ENCODE measurements around the gene AMT. TPM values are rescaled to one million over a fixed set of nuclear protein-coding genes. Genes with fewer than 3 reads are reported as not detected.

The AMT gene
- total and polyA plus RNA-seq, 4 donors, result 3.8 to 12.4 (median 8.8) TPM

DNA sequence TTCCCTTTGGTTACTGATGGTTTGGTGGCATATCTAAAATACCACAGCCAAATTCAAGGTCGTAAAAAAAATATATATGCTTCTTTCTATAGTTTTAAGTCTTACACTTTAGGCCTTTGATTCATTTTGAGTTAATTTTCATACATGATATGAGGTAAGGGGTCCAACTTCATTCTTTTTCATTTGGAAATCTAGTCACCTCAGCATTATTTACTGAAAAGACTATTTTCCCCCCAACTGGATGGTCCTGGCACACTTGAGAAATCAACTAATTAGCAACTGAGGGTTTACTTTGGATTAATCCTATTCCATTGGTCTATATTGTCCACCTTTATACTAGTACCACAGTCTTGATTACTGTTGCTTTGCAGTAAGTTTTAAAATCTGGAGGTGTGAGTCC, 36.7 kb downstream of the AMT start:
- H3K27me3 ChIP-seq (ENCODE audit: control insufficient read depth in 3 of 3, insufficient read depth in 3 of 3, low read length in 2 of 3), result no peaks in the 10 kb centered on the region
- no peak for ATAC-seq (ENCODE audit: insufficient read depth, low FRiP score)
- peaks cover 0 to 6% (median 1%) of the 10 kb centered on the region in 4 donors for H3K36me3 ChIP-seq (ENCODE audit: control insufficient read depth in 4 of 4, insufficient read depth in 4 of 4, low read length in 4 of 4)
- no peak overlapping the region for H3K9ac ChIP-seq (ENCODE audit: insufficient read depth in 1 of 2, low read length in 2 of 2)
- peaks cover 0 to 10% (median 3%) of the 10 kb centered on the region in 5 donors for H3K4me1 ChIP-seq (ENCODE audit: control insufficient read depth in 5 of 5, insufficient read depth in 5 of 5, low read length in 5 of 5)
- no peaks in the 10 kb centered on the region for H3K9me3 ChIP-seq (ENCODE audit: control insufficient read depth in 4 of 4, insufficient read depth in 3 of 4, low read length in 3 of 4)
- no peak overlapping the region for H3K4me3 ChIP-seq
- 94 to 98% methylated on average over 1 of the region's 1 CpG for WGBS, 2 donors
- TF ChIP-seq, protein P1, sequence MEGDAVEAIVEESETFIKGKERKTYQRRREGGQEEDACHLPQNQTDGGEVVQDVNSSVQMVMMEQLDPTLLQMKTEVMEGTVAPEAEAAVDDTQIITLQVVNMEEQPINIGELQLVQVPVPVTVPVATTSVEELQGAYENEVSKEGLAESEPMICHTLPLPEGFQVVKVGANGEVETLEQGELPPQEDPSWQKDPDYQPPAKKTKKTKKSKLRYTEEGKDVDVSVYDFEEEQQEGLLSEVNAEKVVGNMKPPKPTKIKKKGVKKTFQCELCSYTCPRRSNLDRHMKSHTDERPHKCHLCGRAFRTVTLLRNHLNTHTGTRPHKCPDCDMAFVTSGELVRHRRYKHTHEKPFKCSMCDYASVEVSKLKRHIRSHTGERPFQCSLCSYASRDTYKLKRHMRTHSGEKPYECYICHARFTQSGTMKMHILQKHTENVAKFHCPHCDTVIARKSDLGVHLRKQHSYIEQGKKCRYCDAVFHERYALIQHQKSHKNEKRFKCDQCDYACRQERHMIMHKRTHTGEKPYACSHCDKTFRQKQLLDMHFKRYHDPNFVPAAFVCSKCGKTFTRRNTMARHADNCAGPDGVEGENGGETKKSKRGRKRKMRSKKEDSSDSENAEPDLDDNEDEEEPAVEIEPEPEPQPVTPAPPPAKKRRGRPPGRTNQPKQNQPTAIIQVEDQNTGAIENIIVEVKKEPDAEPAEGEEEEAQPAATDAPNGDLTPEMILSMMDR (IDR thresholded peaks at IDR 0.05; ENCODE audit: control extremely low read depth, extremely low read depth), result no peak
- no peak for DNase-seq
- H3K27ac ChIP-seq (ENCODE audit: low read depth in 1 of 2, low read length in 1 of 2), result no peak overlapping the region

DNA sequence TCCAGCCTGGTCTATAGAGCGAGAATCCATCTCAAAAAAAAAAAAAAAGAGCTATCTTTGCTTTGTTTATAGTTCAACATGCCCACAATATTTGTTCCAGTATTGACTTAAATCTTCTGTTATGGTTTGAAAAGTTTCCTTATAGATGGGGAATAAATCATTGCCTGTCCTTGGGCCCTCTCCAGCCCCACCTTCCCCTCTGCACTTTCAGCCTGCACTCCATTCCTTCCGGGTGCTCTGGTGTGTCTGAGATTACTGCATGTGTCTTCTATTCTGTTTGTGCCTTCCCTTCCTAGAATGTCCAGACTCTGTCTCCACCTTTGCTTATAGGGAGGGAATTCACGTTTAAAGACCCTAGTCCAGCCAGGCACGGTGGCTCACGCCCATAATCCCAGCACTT, 38.9 kb downstream of the AMT start:
- H3K27ac ChIP-seq (ENCODE audit: low read depth in 1 of 2, low read length in 1 of 2), result no peak overlapping the region
- H3K9ac ChIP-seq (ENCODE audit: insufficient read depth in 1 of 2, low read length in 2 of 2), result no peak overlapping the region
- TF ChIP-seq, protein P1 (IDR thresholded peaks at IDR 0.05; ENCODE audit: control extremely low read depth, extremely low read depth), result no peak
- no peaks in the 10 kb centered on the region for H3K27me3 ChIP-seq (ENCODE audit: control insufficient read depth in 3 of 3, insufficient read depth in 3 of 3, low read length in 2 of 3)
- no peak for DNase-seq
- H3K4me3 ChIP-seq, result no peak overlapping the region
- no peaks in the 10 kb centered on the region for H3K9me3 ChIP-seq (ENCODE audit: control insufficient read depth in 4 of 4, insufficient read depth in 3 of 4, low read length in 3 of 4)
- peaks cover 0 to 3% (median under 1%) of the 10 kb centered on the region in 4 donors for H3K36me3 ChIP-seq (ENCODE audit: control insufficient read depth in 4 of 4, insufficient read depth in 4 of 4, low read length in 4 of 4)
- 64 to 86% methylated on average over 5 of the region's 5 CpGs for WGBS, 2 donors
- no peak for ATAC-seq (ENCODE audit: insufficient read depth, low FRiP score)
- H3K4me1 ChIP-seq (ENCODE audit: control insufficient read depth in 5 of 5, insufficient read depth in 5 of 5, low read length in 5 of 5), result peaks cover 0 to 10% (median 3%) of the 10 kb centered on the region in 5 donors

DNA sequence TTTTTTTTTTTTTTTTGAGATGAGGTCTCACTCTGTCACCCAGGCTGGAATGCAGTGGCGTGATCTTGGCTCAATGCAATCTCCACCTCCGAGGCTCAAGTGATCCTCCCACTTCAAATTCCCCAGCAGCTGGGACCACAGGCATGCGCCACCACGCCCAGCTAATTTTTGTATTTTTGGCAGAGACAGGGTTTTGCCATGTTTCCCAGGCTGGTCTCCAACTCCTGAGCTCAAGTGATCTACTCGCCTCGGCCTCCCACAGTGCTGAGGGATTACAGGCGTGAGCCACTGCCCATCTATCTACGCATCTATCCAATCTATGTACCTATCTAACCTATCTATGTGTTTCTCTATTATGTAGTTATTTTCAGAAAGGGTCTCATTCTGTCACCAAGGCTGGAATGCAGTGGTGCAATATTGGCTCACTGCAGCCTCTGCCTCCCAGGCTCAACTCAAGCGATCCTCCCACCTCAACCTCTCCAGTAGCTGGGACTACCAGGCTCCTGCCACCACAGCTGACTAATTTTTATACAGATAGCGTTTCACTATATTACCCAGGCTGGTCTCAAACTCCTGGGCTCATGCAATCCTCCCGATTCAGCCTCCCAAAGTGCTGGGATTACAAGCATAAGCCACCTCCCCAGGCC, 43.9 kb downstream of the AMT start:
- TF ChIP-seq, protein P1 (IDR thresholded peaks at IDR 0.05; ENCODE audit: control extremely low read depth, extremely low read depth), result no peak
- Histone ChIP-seq H3K27me3 (ENCODE audit: control insufficient read depth in 3 of 3, insufficient read depth in 3 of 3, low read length in 2 of 3) (no peaks in the 10 kb centered on the region), H3K36me3 (ENCODE audit: control insufficient read depth in 4 of 4, insufficient read depth in 4 of 4, low read length in 4 of 4) (peaks cover 9 to 13% (median 11%) of the 10 kb centered on the region in 4 donors), H3K9me3 (ENCODE audit: control insufficient read depth in 4 of 4, insufficient read depth in 3 of 4, low read length in 3 of 4) (no peaks in the 10 kb centered on the region), H3K9ac (ENCODE audit: insufficient read depth in 1 of 2, low read length in 2 of 2) (no peak overlapping the region), H3K4me1 (ENCODE audit: control insufficient read depth in 5 of 5, insufficient read depth in 5 of 5, low read length in 5 of 5) (peaks cover 0 to 10% (median 0%) of the 10 kb centered on the region in 5 donors), H3K27ac (ENCODE audit: low read depth in 1 of 2, low read length in 1 of 2) (peak overlapping the region in 1 of 2 donors; percentile 56), H3K4me3 (no peak overlapping the region)
- WGBS, 2 donors, result 63 to 75% methylated on average over 11 of the region's 11 CpGs
- DNase-seq (no peak), ATAC-seq (ENCODE audit: insufficient read depth, low FRiP score) (peak; percentile 44)
